K562 (cell line): ENCODE measurements around the gene QPCT. TPM values are rescaled to one million over a fixed set of nuclear protein-coding genes. Genes with fewer than 3 reads are reported as not detected.

Experiments
- ATAC-seq: fragments of 200-7000 bp; cut with Tn5 transposase; 3 replicates; pipeline ENCODE4 v1.9.1; 2020; ENCODE audit warnings: moderate library complexity
- BruUV-seq: library from RNA; stranded (reverse); fragments of 400-500 nt; replicated peaks from 2 replicates; lab custom pipeline; 2021; lab: Mats Ljungman, UMichigan
- CTCF ChIA-PET: fragments of 300-600 bp; formaldehyde crosslinking; extraction: SDS; loops from one replicate; lab custom pipeline; 2021; ENCODE audit warnings: low intra/inter-chr PET ratio; lab: Yijun Ruan, JAX
- POLR2A ChIA-PET: fragments of 300-600, 350-650 bp; sonication (Branson Sonifier 250); formaldehyde crosslinking; extraction: SDS; loops from one replicate; lab custom pipeline; 2021; ENCODE audit warnings: antibody characterized with exemption, inconsistent platforms; lab: Yijun Ruan, JAX
- DNase-seq, 4 experiments: peaks; one replicate each; pipeline versions ENCODE4 v3.0.0 to v3.0.0-alpha.2; 2011 to 2018; ENCODE audit warnings: low spot score in 3 of 4, mixed read lengths in 3 of 4; ENCODE audit errors: extremely low read depth in 1 of 4
- FAIRE-seq: peaks from 2 replicates; lab custom pipeline; 2011; peaks lifted over from hg19 to GRCh38; lab: Jason Lieb, UNC
- H2AFZ ChIP-seq: 2 replicates; pipeline ENCODE4 v1.6.0; 2011; ENCODE audit warnings: low read depth, low read length, control low read depth, inconsistent platforms
- H3K27ac ChIP-seq: fragments of 200-600 bp; 3 replicates; pipeline ENCODE4 v1.8.0; 2011; ENCODE audit warnings: low read depth, mild to moderate bottlenecking, control low read depth, inconsistent platforms, low read length, moderate library complexity, mixed read lengths; ENCODE audit errors: extremely low read depth
- H3K27me3 ChIP-seq, 2 experiments: fragments of 300-600 bp in 1 of 2; 2 replicates in 1 of 2; 3 replicates in 1 of 2; pipeline versions ENCODE4 v1.6.0 to v1.8.0; 2011; ENCODE audit warnings: inconsistent platforms in 2 of 2, low read length in 2 of 2, mild to moderate bottlenecking in 1 of 2, mixed read lengths in 1 of 2, moderate library complexity in 1 of 2; ENCODE audit not compliant: control insufficient read depth in 2 of 2, insufficient read depth in 2 of 2
- H3K36me3 ChIP-seq: fragments of 300-600 bp; 3 replicates; pipeline ENCODE4 v1.8.0; 2011; ENCODE audit warnings: mild to moderate bottlenecking, low read length, inconsistent platforms; ENCODE audit not compliant: control insufficient read depth, insufficient read depth
- H3K4me1 ChIP-seq, 2 experiments: fragments of 200-600 bp in 1 of 2; replicated peaks in 1 of 2; 2 replicates in 1 of 2; 3 replicates in 1 of 2; pipeline versions ENCODE4 v1.5.1 to v1.8.0; 2011; ENCODE audit warnings: inconsistent platforms in 2 of 2, low read length in 2 of 2, mild to moderate bottlenecking in 1 of 2, mixed read lengths in 1 of 2, moderate library complexity in 1 of 2; ENCODE audit not compliant: control insufficient read depth in 2 of 2, insufficient read depth in 2 of 2
- H3K4me2 ChIP-seq: 2 replicates; pipeline ENCODE4 v1.6.1; 2011; ENCODE audit warnings: low read length, control low read depth, inconsistent platforms, mixed read lengths; ENCODE audit not compliant: insufficient read depth
- H3K4me3 ChIP-seq: fragments of 200-600 bp; sonication (generic), shearing (Covaris generic); 2 replicates; pipeline ENCODE4 v1.5.1; 2016; ENCODE audit warnings: control low read depth, inconsistent platforms
- H3K79me2 ChIP-seq: fragments of 200-600 bp; 3 replicates; pipeline ENCODE4 v1.8.0; 2011; ENCODE audit warnings: low read length, inconsistent platforms; ENCODE audit not compliant: control insufficient read depth, insufficient read depth
- H3K9ac ChIP-seq, 2 experiments: 2 replicates each; pipeline versions ENCODE4 v1.6.0 to v1.6.1; 2011; ENCODE audit warnings: low read depth in 2 of 2, low read length in 2 of 2, control low read depth in 1 of 2, inconsistent platforms in 1 of 2, mild to moderate bottlenecking in 1 of 2, mixed read lengths in 1 of 2; ENCODE audit not compliant: insufficient read depth in 1 of 2
- H3K9me1 ChIP-seq: one replicate; pipeline ENCODE4 v1.6.0; 2011; ENCODE audit warnings: inconsistent platforms, mild to moderate bottlenecking, low read length, moderate library complexity; ENCODE audit not compliant: control insufficient read depth, insufficient read depth
- H3K9me3 ChIP-seq: replicated peaks from 2 replicates; pipeline ENCODE4 v1.5.1; 2011; ENCODE audit warnings: low read depth, low read length, inconsistent platforms; ENCODE audit not compliant: control insufficient read depth, insufficient read depth
- H4K20me1 ChIP-seq: replicated peaks from 2 replicates; pipeline ENCODE4 v1.6.1; 2011; ENCODE audit warnings: low read length, inconsistent platforms, mixed read lengths; ENCODE audit not compliant: control insufficient read depth, insufficient read depth
- E2F4 ChIP-seq: sonication (generic); formaldehyde crosslinking; IDR thresholded peaks from 2 replicates; pipeline ENCODE4 v1.8.0; 2022; ENCODE audit warnings: mild to moderate bottlenecking, low read depth, missing genetic modification reagents
- GTF2B ChIP-seq: IDR thresholded peaks from 2 replicates; pipeline ENCODE4 v1.6.1; 2011; ENCODE audit not compliant: insufficient read length; ENCODE audit errors: extremely low read depth
- NR1H2 ChIP-seq: sonication (generic); formaldehyde crosslinking; IDR thresholded peaks from 2 replicates; pipeline ENCODE4 v1.4.0; 2020; ENCODE audit warnings: mild to moderate bottlenecking, missing genetic modification reagents
- POLR2A ChIP-seq: fragments of 450-650 bp; conservative IDR thresholded peaks from 2 replicates; pipeline ENCODE4 v1.6.1; 2016
- RCOR1 ChIP-seq, 2 experiments: IDR thresholded peaks; 2 replicates each; pipeline ENCODE4 v1.6.1; 2012; ENCODE audit warnings: low read depth in 2 of 2, low read length in 2 of 2, borderline replicate concordance in 1 of 2, improper control_type of control experiment in 1 of 2
- RNF2 ChIP-seq: sonication (generic); IDR thresholded peaks from 2 replicates; pipeline ENCODE4 v1.6.1; 2016
- SP2 ChIP-seq: IDR thresholded peaks from 2 replicates; pipeline ENCODE4 v1.6.1; 2011; ENCODE audit warnings: mild to moderate bottlenecking, low read depth, low read length, moderate library complexity; ENCODE audit not compliant: poor library complexity, severe bottlenecking; ENCODE audit errors: extremely low read depth
- TAF15 ChIP-seq: fragments of 200-400 bp; formaldehyde crosslinking; IDR thresholded peaks from 2 replicates; pipeline ENCODE4 v1.6.1; 2017; ENCODE audit warnings: mild to moderate bottlenecking, low read depth, low read length, moderate library complexity
- ZNF280A ChIP-seq: fragments of 450-650 bp; IDR thresholded peaks from 2 replicates; pipeline ENCODE4 v1.6.1; 2018; ENCODE audit warnings: mild to moderate bottlenecking, low read depth; ENCODE audit not compliant: partially characterized antibody
- WGBS: fragments of 100-300 bp; shearing (Covaris generic); methylation state at CpG from one replicate; pipeline ENCODE4 v1.1.6; 2016; ENCODE audit warnings: low coverage, mixed read lengths; ENCODE audit not compliant: insufficient coverage; ENCODE audit errors: missing lambda C conversion rate; 5-methylcytosine and 5-hydroxymethylcytosine counted together
- in situ Hi-C: fragments of 300-500 bp; cut with MboI; formaldehyde crosslinking; loops from 4 replicates; pipeline ENCODE4 v1.15.0; 2018; ENCODE audit warnings: inconsistent platforms, mixed read lengths
- intact Hi-C: fragments of 100-400 bp; cut with micrococcal nuclease; formaldehyde crosslinking; loops from 2 replicates; pipeline ENCODE4 v1.14.2; 2022
- polyA plus RNA-seq, 8 experiments: library from polyadenylated mRNA; depleted of rRNA in 4 of 8; stranded (reverse) in 5 of 8; unstranded in 3 of 8; fragments of >200 nt; fragmentation: Nextera tagmentation in 2 of 8; fragmentation: Illumina TruSeq in 1 of 8; extraction: Ambion mirVana in 2 of 8; extraction: Trizol in 1 of 8; gene quantifications; 2 replicates each; pipeline versions ENCODE4 v1.2.1 to v1.2.3, GENCODE V29; 2011 to 2014; ENCODE audit warnings: inconsistent platforms in 1 of 8, missing spikeins in 1 of 8
- total RNA-seq, 7 experiments: library from RNA; depleted of rRNA in 6 of 7; stranded (reverse); fragments of >200 nt in 6 of 7; fragmentation: Illumina TruSeq in 2 of 7; extraction: Trizol in 2 of 7; gene quantifications; 2 replicates each; pipeline versions ENCODE4 v1.2.1 to v1.2.3, GENCODE V29; 2011 to 2021; ENCODE audit warnings: low replicate concordance in 1 of 7

Gene QPCT
- total and polyA plus RNA-seq, 9 of the 15 experiments (the other 6 are each of a cell fraction or from before 2014, with no cell fraction given): 0.07 TPM; not detected in 8

- TF ChIP-seq ZNF280A: no peak
Observed at GRCh38 chr2:37365669-37366068, 21.2 kb downstream of the QPCT start (continued).

GRCh38 chr2:37366773-37367172 is 22.3 kb downstream of the QPCT start:
- no peak for DNase-seq
- H4K20me1 ChIP-seq: no peaks in the 10 kb centered on the region
- no peak overlapping the region for H3K9ac ChIP-seq
- ChIA-PET CTCF (no interaction called here), POLR2A (interaction anchor here (0.9 kb wide), 1 partner anchor 12 kb away, joined by 5 read pairs; no protein-coding TSS in a partner anchor)
- intact Hi-C loops: no loop called here
- 0% methylated on average over 4 of the region's 4 CpGs for WGBS
- H3K4me3 ChIP-seq: no peak overlapping the region
- ATAC-seq: no peak
- H3K27ac ChIP-seq: no peak overlapping the region
- H3K36me3 ChIP-seq: no peaks in the 10 kb centered on the region
- no peaks in the 10 kb centered on the region for H3K79me2 ChIP-seq
- H2AFZ ChIP-seq: no peak overlapping the region
- in situ Hi-C loops: no loop called here
- H3K4me2 ChIP-seq: no peak overlapping the region
- no peaks in the 10 kb centered on the region for H3K4me1 ChIP-seq
- TF ChIP-seq TAF15 (no peak), RCOR1 (IDR thresholded peaks at IDR 0.05; ENCODE audit: borderline replicate concordance in 1 of 2, low read depth in 2 of 2, low read length in 2 of 2) (no peak), GTF2B (no peak), RNF2 (no peak), SP2 (no peak), POLR2A (no peak), NR1H2 (CRISPR knock-in tag) (no peak), E2F4 (CRISPR knock-in tag) (no peak)
- no peak for FAIRE-seq
- BruUV-seq: no TSS peak
- no peaks in the 10 kb centered on the region for H3K9me3 ChIP-seq
- peaks cover 5 to 14% of the 10 kb centered on the region in 2 experiments; a peak in 3 of 5 replicates for H3K27me3 ChIP-seq
- H3K9me1 ChIP-seq: no peaks in the 10 kb centered on the region
